ENCODE results near the gene TCP1.
"Not testable (repeated sequence)": the region's sequence is repeated elsewhere in the genome, so short reads cannot be mapped to it uniquely, and the experiment has no call there.

TCP1 gene

DNA sequence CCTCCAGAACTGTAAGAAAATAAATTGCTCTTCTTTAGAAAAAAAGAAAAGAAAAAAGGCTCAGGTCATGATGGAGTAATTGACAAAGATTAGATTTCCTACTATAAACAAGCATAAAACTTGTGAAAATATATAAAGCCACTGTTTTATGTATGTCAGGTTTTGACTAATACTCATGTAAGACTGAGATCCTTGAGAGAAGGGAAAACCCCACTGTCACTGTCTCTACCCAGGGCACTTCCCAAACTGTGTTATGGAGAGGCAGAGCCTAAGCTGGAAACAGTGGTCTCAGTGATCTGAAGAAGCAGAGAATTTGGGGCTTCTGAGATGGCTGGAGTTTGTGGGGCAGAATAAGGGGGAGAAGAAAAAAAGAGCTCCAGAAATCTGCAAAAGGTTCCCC lies 19.9 kb downstream of the TCP1 start:
- no peak for DNase-seq

GRCh38 chr6:159766906-159767305 lies 22.5 kb downstream of the TCP1 start:
- no peak for DNase-seq

DNA sequence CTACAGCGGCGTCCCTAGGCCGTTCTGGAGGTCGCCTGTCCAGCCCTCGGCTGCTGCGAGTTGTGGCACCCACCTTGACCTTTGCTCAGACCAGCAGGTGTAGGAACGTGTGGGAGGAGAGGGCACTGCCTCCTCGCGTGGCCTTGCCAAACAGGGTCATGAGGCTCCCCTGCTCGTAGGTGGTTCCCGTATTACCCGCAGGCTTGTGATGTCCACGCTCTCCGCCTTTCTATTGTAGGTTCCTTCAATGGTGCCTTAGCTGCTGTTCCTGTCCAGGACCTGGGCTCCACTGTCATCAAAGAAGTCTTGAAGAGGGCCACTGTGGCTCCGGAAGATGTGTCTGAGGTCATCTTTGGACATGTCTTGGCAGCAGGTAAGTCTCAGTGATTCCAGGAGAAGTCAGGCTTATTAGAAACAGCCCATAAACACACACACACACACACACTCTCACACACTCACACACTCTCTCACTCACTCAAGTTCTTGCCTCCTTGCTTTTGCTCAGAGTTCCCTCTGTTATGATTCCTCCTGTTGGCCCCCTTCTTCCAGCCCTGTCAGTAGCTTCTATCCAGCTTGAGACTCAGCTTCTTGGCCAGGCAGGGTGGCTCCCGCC lies 26.6 kb downstream of the TCP1 start:
- DNase-seq: no peak

- peak; percentile 96 for DNase-seq
Measured at GRCh38 chr6:159761873-159762680, 27.3 kb downstream of the TCP1 start, which contains the start of gene ACAT2. Gene ACAT2 (plus strand): TSS chr6:159762045. CDS start chr6:159762088, 43 bp downstream.

DNA sequence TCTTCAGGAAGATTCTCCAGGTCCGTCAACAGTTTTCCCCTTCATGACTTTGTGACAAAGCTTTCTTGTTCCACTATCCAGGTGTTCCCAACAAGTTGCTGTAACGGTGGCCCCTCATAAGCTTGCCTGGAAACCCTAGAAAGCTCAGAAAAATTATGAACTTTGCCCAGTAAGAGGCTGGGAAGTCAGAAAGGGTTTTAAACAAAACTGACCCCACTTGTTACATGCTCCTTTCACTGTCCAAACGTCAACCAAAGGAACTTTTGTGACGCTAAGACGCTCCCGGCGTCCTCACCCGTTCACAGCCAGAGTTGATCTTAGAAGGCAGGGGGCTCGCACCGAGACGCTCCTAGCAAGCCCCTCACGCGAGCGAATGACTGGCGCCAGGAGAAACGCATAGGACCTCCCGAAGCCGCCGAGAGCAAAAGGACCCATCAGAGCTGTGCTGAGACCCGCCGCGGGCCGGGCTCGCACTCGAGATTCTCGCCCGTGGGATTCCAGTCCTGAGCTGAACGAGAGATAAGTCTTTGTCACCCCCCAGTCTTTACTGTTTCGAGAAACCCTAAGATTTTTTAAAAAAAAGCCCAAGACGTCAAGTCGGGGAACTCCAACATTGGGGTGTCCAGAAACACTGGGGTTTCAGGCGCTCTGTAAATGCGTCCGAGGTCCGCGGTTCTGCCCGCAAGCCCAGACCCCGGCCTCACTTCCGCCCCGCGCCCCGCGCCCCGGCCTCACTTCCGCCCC lies 28.1 kb downstream of the TCP1 start:
- DNase-seq: peak; percentile 13

DNA sequence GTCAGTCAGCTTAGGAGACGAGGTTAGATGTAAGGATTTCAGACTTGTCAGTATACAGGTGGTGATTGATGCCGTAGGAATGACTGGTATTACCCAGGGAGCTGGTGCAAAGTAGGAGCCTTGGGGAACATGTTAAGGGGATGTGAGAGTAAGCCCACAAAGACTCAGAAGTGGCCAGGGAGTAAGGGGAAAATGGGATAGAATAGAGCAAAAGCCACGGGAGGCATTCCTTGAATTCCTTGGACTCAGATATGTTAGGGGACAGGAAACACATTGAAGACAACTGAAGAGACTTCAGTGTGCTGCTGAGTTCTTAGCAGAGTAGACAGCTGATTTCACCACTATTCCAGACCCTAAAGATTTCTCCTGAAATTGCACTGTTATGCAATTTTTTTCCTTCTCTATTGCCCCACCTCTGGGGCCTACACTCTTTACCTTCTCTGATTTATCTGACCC lies 28.8 kb downstream of the TCP1 start:
- peak; percentile 94 for DNase-seq

DNA sequence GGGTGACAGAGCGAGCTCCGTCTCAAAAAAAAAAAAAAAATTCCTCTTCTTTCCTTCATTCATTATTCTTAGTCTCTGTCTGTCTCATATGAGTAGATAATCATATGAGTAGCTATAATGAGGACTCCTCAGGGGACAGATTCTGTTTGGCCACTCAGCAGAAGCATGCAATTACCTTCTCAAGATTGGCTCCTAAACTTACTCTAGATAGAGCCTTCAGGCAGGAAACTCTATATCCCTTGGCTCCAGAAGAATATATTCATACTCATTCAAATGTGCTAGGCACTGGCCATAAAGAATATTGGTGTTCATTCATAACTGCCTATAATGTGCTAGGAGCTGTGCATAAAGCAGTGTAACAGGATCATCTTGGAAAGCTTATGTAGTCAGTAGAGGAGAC lies 29.8 kb downstream of the TCP1 start:
- DNase-seq: no peak

DNA sequence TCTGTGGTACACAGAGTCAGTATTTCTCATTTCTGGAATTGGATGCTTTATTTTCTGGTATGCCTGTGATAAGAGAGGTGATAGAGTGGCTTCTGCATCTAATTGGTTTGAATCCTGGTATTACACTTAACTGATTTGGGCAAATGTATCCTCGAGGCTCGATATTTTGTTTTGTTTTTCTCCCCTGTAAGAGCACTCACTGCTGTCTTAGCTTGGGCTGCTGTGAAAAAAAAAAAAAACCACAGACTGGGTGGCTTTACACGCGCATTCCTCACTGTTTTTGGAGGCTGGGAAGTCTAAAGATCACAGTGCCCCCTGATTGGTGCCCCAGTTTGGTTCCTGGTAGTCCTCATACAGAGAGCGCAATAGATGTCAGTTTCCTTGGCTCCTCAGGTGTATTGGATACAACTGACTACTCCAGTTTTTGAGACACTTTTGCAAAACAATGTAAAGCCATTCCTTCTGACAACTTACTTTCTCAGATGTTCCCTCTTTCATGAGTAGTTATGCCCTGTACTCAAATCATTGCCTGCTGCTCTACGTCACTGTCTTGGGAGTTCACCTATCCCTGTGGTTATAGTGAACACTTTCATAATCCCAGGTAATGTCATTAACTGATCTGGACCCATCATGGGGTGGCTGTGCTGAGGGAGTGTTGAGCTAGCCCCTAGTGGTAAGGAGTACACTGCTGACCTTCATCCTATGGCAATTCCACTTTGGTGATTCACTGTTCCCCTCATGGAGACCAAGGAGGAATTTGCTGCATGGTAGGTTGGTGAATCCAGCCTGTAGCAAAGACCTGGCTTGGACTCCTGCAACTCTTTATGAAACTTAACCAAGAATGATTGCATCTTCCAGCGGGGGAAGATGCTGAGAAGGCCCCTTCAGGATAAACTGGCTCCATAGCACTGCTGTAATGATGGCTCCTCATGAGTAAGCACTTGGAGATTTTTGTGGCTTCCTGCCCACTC lies 31.1 kb downstream of the TCP1 start:
- DNase-seq: peak; percentile 90

DNA sequence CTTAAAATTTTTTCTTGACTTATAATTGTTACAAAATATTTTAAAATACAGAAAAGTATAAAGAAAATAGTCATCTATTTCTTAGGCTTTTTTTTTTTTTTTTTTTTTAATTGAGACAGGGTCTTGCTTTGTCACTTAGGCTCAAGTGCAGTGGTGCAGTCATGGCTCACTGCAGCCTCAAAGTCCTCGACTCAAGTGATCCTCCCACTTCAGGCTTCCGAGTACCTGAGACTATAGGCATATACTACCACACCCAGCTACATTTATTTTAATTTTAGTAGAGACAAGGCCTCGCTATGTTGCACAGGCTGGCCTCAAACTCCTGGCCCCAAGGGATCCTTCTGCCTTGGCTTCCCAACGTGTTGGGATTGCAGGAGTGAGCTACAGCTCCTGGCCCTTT lies 32.9 kb downstream of the TCP1 start:
- no peak for DNase-seq

GRCh38 chr6:159754959-159755914 lies 34.2 kb downstream of the TCP1 start:
- no peak for DNase-seq

GRCh38 chr6:159754401-159754800 lies 35.0 kb downstream of the TCP1 start:
- no peak for DNase-seq

- no peak for DNase-seq
Measured at GRCh38 chr6:159753081-159753872, 36.1 kb downstream of the TCP1 start.

- no peak for DNase-seq
Measured at GRCh38 chr6:159751448-159751847, 38.0 kb downstream of the TCP1 start.

DNA sequence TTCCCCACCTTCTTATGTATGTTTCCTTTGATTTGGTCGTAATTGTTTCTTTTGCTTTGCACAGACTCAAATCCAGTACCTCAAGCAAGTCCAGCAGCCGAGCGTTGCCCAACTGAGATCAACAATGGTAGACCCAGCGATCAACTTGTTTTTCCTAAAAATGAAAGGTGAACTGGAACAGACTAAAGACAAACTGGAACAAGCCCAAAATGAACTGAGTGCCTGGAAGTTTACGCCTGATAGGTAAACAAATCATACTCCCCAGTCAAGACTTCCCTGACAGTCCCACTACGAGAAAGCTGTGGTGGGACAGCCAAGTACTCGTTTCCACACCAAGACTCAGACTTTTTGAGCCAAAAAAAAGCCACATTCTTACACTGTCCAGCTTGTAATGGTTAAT lies 41.3 kb downstream of the TCP1 start:
- not testable (repeated sequence) for DNase-seq

- DNase-seq: no peak
Measured at GRCh38 chr6:159746759-159747158, 42.6 kb downstream of the TCP1 start.

DNA sequence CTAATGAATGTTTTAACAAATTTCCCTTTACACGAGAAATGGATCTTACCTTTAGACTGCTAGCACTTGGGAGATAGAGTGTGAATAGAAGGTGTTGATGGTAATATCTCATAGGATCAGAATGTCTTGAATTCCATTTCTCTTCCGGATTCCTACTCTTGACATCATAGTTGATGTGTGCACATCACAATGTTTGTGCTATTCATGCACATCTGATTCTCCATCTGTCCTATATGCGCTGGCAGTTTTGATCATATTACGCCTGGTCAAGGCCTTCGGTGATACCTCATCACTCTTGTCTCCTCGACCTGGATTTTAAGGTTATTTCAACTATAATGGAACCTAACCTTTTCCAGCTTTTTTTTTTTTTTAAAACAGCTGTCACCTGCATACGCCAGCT lies 44.3 kb downstream of the TCP1 start:
- DNase-seq: no peak

DNA sequence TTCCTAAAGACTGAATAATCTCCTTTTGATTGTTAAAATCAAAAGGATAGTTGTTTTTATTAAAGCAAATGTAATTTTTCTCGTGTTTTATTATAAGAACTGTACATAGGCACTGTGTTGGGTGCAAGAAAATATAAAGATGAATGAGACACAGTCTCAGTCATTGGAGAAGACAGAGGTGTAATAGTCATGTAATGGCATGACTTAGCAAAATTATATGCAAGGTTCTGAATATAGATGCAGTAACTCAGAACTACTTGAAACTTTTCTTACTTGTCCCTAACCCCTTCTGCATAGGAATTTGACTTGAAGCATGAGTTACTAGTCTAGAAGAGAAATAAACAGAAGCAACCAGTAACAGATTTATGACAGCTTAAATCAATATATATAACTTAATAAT lies 47.2 kb downstream of the TCP1 start:
- DNase-seq: no peak

DNA sequence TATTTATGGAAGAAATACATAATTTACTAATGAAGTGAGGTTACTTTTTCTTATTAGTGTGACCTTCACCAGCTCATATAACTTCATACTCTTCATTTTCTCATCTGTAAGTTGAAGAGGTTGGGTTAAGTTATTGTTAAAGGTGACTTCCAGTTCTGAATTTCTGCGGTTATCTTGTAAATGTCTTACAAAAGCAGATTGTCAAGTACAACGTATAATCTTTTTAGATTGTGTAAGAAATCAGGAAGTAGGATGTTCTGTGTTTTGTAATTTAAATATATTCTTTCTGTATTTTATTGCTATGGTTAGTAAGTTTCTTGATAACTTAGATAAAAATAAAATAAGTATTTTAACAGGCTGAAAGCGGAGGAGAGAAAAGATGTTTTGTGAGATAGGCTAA lies 50.1 kb downstream of the TCP1 start:
- DNase-seq: no peak

GRCh38 chr6:159736908-159737307 lies 52.5 kb downstream of the TCP1 start:
- DNase-seq: no peak

DNA sequence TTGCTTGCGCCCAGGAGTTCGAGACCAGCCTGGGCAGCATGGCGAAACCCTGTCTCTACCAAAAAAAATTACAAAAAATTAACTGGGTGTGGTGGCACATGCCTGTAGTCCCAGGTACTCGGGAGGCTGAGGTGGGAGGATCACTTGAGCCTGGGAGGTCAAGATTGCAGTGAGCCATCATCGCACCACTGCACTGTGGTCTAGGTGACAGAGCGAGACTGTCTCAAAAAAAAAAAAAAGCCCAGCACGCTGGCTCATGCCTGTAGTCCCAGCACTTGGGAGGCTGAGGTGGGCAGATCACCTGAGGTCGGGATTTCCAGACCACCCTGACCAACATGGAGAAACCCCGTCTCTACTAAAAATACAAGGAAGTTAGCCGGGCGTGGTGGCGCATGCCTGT lies 56.0 kb downstream of the TCP1 start:
- not testable (repeated sequence) for DNase-seq

Measured in fibroblast of skin of abdomen (primary cell).